ENCODE data around the gene CYB5R2. TPM values are rescaled to one million over a fixed set of nuclear protein-coding genes. Genes with fewer than 3 reads are reported as not detected.

The CYB5R2 gene
- total RNA-seq, 1 experiment from 2014 or later, result 6.2 TPM

DNA sequence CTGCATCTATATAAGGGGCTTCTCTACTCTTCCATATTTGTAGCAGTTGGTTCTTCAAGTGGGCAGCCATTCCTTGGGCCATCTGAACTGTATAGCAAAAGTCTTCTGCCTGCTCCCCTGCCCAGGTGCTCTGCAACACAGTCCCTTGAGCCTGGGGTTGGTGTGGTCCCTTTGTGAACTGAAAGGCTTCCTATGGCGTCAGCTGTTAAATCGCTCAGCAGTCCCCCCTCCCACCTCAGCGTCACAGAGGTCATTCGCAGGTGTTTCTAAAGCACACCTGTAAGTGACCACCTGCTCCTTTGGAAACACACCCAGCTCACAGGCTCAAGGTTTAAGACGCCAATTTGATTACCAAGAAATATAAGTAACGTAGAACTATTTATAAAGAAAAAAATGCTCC is 37.0 kb downstream of the CYB5R2 start:
- Histone ChIP-seq H3K27me3 (replicated peaks; ENCODE audit: insufficient read depth, low read depth, low read length, poor library complexity) (no peaks in the 10 kb centered on the region), H3K4me3 (ENCODE audit: low read depth, low read length, poor library complexity, severe bottlenecking) (no peak overlapping the region), H3K36me3 (ENCODE audit: insufficient read depth, low read length, poor library complexity, severe bottlenecking) (no peaks in the 10 kb centered on the region), H3K27ac (ENCODE audit: low read depth, low read length, poor library complexity, severe bottlenecking) (no peak overlapping the region), H3K4me1 (ENCODE audit: insufficient read depth, low read length, poor library complexity, severe bottlenecking) (no peaks in the 10 kb centered on the region), H3K9me3 (ENCODE audit: low read depth, low read length, poor library complexity, severe bottlenecking) (no peaks in the 10 kb centered on the region)
- TF ChIP-seq, protein P1, sequence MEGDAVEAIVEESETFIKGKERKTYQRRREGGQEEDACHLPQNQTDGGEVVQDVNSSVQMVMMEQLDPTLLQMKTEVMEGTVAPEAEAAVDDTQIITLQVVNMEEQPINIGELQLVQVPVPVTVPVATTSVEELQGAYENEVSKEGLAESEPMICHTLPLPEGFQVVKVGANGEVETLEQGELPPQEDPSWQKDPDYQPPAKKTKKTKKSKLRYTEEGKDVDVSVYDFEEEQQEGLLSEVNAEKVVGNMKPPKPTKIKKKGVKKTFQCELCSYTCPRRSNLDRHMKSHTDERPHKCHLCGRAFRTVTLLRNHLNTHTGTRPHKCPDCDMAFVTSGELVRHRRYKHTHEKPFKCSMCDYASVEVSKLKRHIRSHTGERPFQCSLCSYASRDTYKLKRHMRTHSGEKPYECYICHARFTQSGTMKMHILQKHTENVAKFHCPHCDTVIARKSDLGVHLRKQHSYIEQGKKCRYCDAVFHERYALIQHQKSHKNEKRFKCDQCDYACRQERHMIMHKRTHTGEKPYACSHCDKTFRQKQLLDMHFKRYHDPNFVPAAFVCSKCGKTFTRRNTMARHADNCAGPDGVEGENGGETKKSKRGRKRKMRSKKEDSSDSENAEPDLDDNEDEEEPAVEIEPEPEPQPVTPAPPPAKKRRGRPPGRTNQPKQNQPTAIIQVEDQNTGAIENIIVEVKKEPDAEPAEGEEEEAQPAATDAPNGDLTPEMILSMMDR (conservative IDR thresholded peaks at IDR 0.05; ENCODE audit: low read depth, low read length), result no peak
- TF ChIP-seq EZH2 (IDR thresholded peaks at IDR 0.05; ENCODE audit: borderline replicate concordance, low read depth, low read length, poor library complexity, severe bottlenecking), result no peak
- ChIA-PET POLR2A (ENCODE audit: low non-redundant PET) (no interaction called here), CTCF (no interaction called here)
- DNase-seq (ENCODE audit: low spot score), result no peak
- no TSS peak for BruUV-seq (replicated peaks)
- intact Hi-C loops (cut with micrococcal nuclease; ENCODE audit: unreplicated experiment), result no loop called here

DNA sequence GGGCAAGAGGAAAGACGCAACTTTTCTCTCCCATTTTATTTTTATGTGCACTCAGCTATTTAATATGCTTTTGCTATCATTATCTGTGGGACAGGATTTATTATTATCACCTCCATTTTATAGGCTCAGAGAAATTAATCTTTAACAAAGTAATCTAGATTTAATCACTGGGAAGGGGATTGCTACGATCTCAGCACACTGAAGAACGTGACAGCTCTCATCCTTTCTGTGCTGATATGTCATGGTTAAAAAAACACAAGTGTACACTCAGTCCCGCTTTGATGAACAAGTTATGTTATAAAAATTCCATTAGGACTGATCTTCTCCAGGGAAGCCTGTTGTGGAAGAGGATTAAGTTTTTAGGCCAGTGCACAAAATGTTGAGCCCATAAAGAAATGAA is 37.6 kb downstream of the CYB5R2 start:
- TF ChIP-seq, protein P1 (conservative IDR thresholded peaks at IDR 0.05; ENCODE audit: low read depth, low read length), result no peak
- TF ChIP-seq EZH2 (IDR thresholded peaks at IDR 0.05; ENCODE audit: borderline replicate concordance, low read depth, low read length, poor library complexity, severe bottlenecking), result no peak
- H3K4me1 ChIP-seq (ENCODE audit: insufficient read depth, low read length, poor library complexity, severe bottlenecking), result no peaks in the 10 kb centered on the region
- no TSS peak for BruUV-seq (replicated peaks)
- CTCF ChIA-PET, result no interaction called here
- POLR2A ChIA-PET (ENCODE audit: low non-redundant PET), result no interaction called here
- no peak for DNase-seq (ENCODE audit: low spot score)
- no peaks in the 10 kb centered on the region for H3K9me3 ChIP-seq (ENCODE audit: low read depth, low read length, poor library complexity, severe bottlenecking)
- no peaks in the 10 kb centered on the region for H3K27me3 ChIP-seq (replicated peaks; ENCODE audit: insufficient read depth, low read depth, low read length, poor library complexity)
- H3K27ac ChIP-seq (ENCODE audit: low read depth, low read length, poor library complexity, severe bottlenecking), result no peak overlapping the region
- H3K4me3 ChIP-seq (ENCODE audit: low read depth, low read length, poor library complexity, severe bottlenecking), result no peak overlapping the region
- intact Hi-C loops (cut with micrococcal nuclease; ENCODE audit: unreplicated experiment), result no loop called here
- no peaks in the 10 kb centered on the region for H3K36me3 ChIP-seq (ENCODE audit: insufficient read depth, low read length, poor library complexity, severe bottlenecking)

DNA sequence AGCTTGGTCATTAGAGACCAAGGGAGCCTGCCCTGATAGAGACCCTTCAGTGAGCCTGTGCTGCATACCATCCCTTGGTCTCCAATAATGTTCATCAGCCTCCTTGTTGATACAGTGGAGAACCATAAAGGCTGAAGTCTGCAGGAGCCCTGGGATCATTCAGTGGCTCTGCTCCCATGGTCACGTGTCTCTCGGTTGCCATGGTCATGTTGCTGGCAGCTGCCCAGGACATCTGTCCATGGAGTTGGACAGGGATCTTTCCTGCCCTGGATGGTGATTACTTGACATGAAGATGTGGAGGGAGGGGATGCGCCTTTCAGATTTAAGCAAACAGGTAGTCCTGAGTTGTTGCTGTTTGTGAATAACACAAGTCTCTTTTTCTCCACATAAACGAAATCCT is 38.2 kb downstream of the CYB5R2 start:
- H3K9me3 ChIP-seq (ENCODE audit: low read depth, low read length, poor library complexity, severe bottlenecking), result no peaks in the 10 kb centered on the region
- ChIA-PET CTCF (no interaction called here), POLR2A (ENCODE audit: low non-redundant PET) (no interaction called here)
- no peak overlapping the region for H3K4me3 ChIP-seq (ENCODE audit: low read depth, low read length, poor library complexity, severe bottlenecking)
- no peak for DNase-seq (ENCODE audit: low spot score)
- intact Hi-C loops (cut with micrococcal nuclease; ENCODE audit: unreplicated experiment), result no loop called here
- H3K27me3 ChIP-seq (replicated peaks; ENCODE audit: insufficient read depth, low read depth, low read length, poor library complexity), result no peaks in the 10 kb centered on the region
- no peak overlapping the region for H3K27ac ChIP-seq (ENCODE audit: low read depth, low read length, poor library complexity, severe bottlenecking)
- H3K36me3 ChIP-seq (ENCODE audit: insufficient read depth, low read length, poor library complexity, severe bottlenecking), result no peaks in the 10 kb centered on the region
- no peaks in the 10 kb centered on the region for H3K4me1 ChIP-seq (ENCODE audit: insufficient read depth, low read length, poor library complexity, severe bottlenecking)
- no TSS peak for BruUV-seq (replicated peaks)
- TF ChIP-seq, protein P1 (conservative IDR thresholded peaks at IDR 0.05; ENCODE audit: low read depth, low read length), result no peak
- TF ChIP-seq EZH2 (IDR thresholded peaks at IDR 0.05; ENCODE audit: borderline replicate concordance, low read depth, low read length, poor library complexity, severe bottlenecking), result no peak

Measured in A673 (cell line).